ENCODE results near the gene WDR54. TPM values are rescaled to one million over a fixed set of nuclear protein-coding genes. Genes with fewer than 3 reads are reported as not detected.

The WDR54 gene
- total RNA-seq, 1 donor from 2014 or later: 11.2 TPM

- peaks cover 25% of the 10 kb centered on the region for H3K4me1 Mint-ChIP-seq (ENCODE audit: low read depth)
- no peaks in the 10 kb centered on the region for H3K9me3 Mint-ChIP-seq (ENCODE audit: low read depth)
- H3K36me3 Mint-ChIP-seq (ENCODE audit: low read depth): peaks cover 9% of the 10 kb centered on the region
- peak; percentile 97 for DNase-seq (ENCODE audit: low spot score)
- H3K27ac Mint-ChIP-seq (ENCODE audit: unreplicated experiment): peak within 1 kb of the TSS; percentile 97
- TF ChIP-seq CTCF (IDR thresholded peaks at IDR 0.05): no peak
- H3K27me3 Mint-ChIP-seq (ENCODE audit: low read depth): no peaks in the 10 kb centered on the region
- H3K4me3 Mint-ChIP-seq (ENCODE audit: unreplicated experiment): peak within 1 kb of the TSS; percentile 85
Measured at GRCh38 chr2:74472086-74472944, 50.8 kb downstream of the WDR54 start, which contains the start of gene MRPL53. TSS of gene MRPL53 (minus strand) at chr2:74472680. CDS start at chr2:74472660, 20 bp downstream.

- no peak for TF ChIP-seq CTCF (IDR thresholded peaks at IDR 0.05)
- H3K4me1 Mint-ChIP-seq (ENCODE audit: low read depth): peaks cover 25% of the 10 kb centered on the region
- DNase-seq (ENCODE audit: low spot score): no peak
- no peaks in the 10 kb centered on the region for H3K27me3 Mint-ChIP-seq (ENCODE audit: low read depth)
- H3K9me3 Mint-ChIP-seq (ENCODE audit: low read depth): no peaks in the 10 kb centered on the region
- H3K27ac Mint-ChIP-seq (ENCODE audit: unreplicated experiment): peak overlapping the region; percentile 97
- H3K4me3 Mint-ChIP-seq (ENCODE audit: unreplicated experiment): peak overlapping the region; percentile 85
- H3K36me3 Mint-ChIP-seq (ENCODE audit: low read depth): peaks cover 12% of the 10 kb centered on the region
Measured at GRCh38 chr2:74472945-74473258, 51.4 kb downstream of the WDR54 start.

- no peaks in the 10 kb centered on the region for H3K27me3 Mint-ChIP-seq (ENCODE audit: low read depth)
- H3K36me3 Mint-ChIP-seq (ENCODE audit: low read depth): peaks cover 15% of the 10 kb centered on the region
- no peak for TF ChIP-seq CTCF (IDR thresholded peaks at IDR 0.05)
- no peak overlapping the region for H3K4me3 Mint-ChIP-seq (ENCODE audit: unreplicated experiment)
- H3K4me1 Mint-ChIP-seq (ENCODE audit: low read depth): peaks cover 25% of the 10 kb centered on the region
- no peak for DNase-seq (ENCODE audit: low spot score)
- peak overlapping the region; percentile 55 for H3K27ac Mint-ChIP-seq (ENCODE audit: unreplicated experiment)
- H3K9me3 Mint-ChIP-seq (ENCODE audit: low read depth): no peaks in the 10 kb centered on the region
Measured at GRCh38 chr2:74474481-74474880, 53.0 kb downstream of the WDR54 start.

GRCh38 chr2:74474899-74475298 is 53.4 kb downstream of the WDR54 start:
- Mint-ChIP-seq H3K36me3 (ENCODE audit: low read depth) (peaks cover 15% of the 10 kb centered on the region), H3K4me3 (ENCODE audit: unreplicated experiment) (no peak overlapping the region), H3K4me1 (ENCODE audit: low read depth) (peaks cover 25% of the 10 kb centered on the region), H3K27ac (ENCODE audit: unreplicated experiment) (peak overlapping the region; percentile 55), H3K27me3 (ENCODE audit: low read depth) (no peaks in the 10 kb centered on the region), H3K9me3 (ENCODE audit: low read depth) (no peaks in the 10 kb centered on the region)
- peak; percentile 57 for TF ChIP-seq CTCF (IDR thresholded peaks at IDR 0.05)
- no peak for DNase-seq (ENCODE audit: low spot score)

Other genes starting within 250 kb of the WDR54 start
- gene MOB1A, start 242.9 kb upstream of the WDR54 start, total RNA-seq: 78.3 to 96.1 TPM (median 81.0 TPM) in 3 replicates
- 74.0 to 366 TPM (median 363 TPM) in 3 replicates for gene MTHFD2, start 223.1 kb upstream of the WDR54 start, total RNA-seq
- 0.65 to 2.2 TPM (median 1.2 TPM) in 3 replicates for gene SLC4A5, start 78.3 kb upstream of the WDR54 start, total RNA-seq
- gene DCTN1, start 41.4 kb upstream of the WDR54 start, total RNA-seq: 157 to 167 TPM (median 161 TPM) in 3 replicates
- 1.3 to 3.4 TPM (median 1.5 TPM) in 3 replicates for gene C2orf81, start 111 bp upstream of the WDR54 start, total RNA-seq
- 18.3 to 32.4 TPM (median 20.4 TPM) in 3 replicates for gene RTKN, start 20.2 kb downstream of the WDR54 start, total RNA-seq
- 23.2 to 35.0 TPM (median 24.3 TPM) in 3 replicates for gene INO80B, start 33.4 kb downstream of the WDR54 start, total RNA-seq
- 56.1 to 93.0 TPM (median 62.4 TPM) in 3 replicates for gene WBP1, start 36.7 kb downstream of the WDR54 start, total RNA-seq
- gene MOGS, start 43.7 kb downstream of the WDR54 start, total RNA-seq: 62.6 to 79.0 TPM (median 67.1 TPM) in 3 replicates
- gene MRPL53, start 51.0 kb downstream of the WDR54 start, total RNA-seq: 39.9 to 59.8 TPM (median 49.5 TPM) in 3 replicates
- gene CCDC142, start 61.3 kb downstream of the WDR54 start, total RNA-seq: 12.7 to 21.9 TPM (median 13.3 TPM) in 3 replicates
- 17.4 to 25.4 TPM (median 18.1 TPM) in 3 replicates for gene TTC31, start 61.4 kb downstream of the WDR54 start, total RNA-seq
- 0.90 to 2.3 TPM (median 1.3 TPM) in 3 replicates for gene LBX2, start 77.9 kb downstream of the WDR54 start, total RNA-seq
- gene PCGF1, start 86.0 kb downstream of the WDR54 start, total RNA-seq: 26.1 to 30.7 TPM (median 30.0 TPM) in 3 replicates
- gene TLX2, start 92.7 kb downstream of the WDR54 start, total RNA-seq: 0.10 TPM in 1 of 3 replicates, not detected in the others
- gene DQX1, start 104.5 kb downstream of the WDR54 start, total RNA-seq: 0.34 TPM in 1 of 3 replicates, not detected in the others
- 76.8 to 94.3 TPM (median 79.8 TPM) in 3 replicates for gene AUP1, start 108.0 kb downstream of the WDR54 start, total RNA-seq
- 23.8 to 31.2 TPM (median 24.2 TPM) in 3 replicates for gene HTRA2, start 108.2 kb downstream of the WDR54 start, total RNA-seq
- 107 to 112 TPM (median 109 TPM) in 3 replicates for gene LOXL3, start 132.2 kb downstream of the WDR54 start, total RNA-seq
- 33.6 to 46.0 TPM (median 44.4 TPM) in 3 replicates for gene DOK1, start 133.0 kb downstream of the WDR54 start, total RNA-seq
- gene M1AP, start 226.6 kb downstream of the WDR54 start, total RNA-seq: 0.35 TPM in 1 of 3 replicates, not detected in the others
- 14.7 to 17.4 TPM (median 16.7 TPM) in 3 replicates for gene SEMA4F, start 232.5 kb downstream of the WDR54 start, total RNA-seq